DMS153 (cell line): ENCODE results near the gene IGIP.
"Not testable (repeated sequence)": the region's sequence is repeated elsewhere in the genome, so short reads cannot be mapped to it uniquely, and the experiment has no call there.

ENCODE experiments used
- DNase-seq: peaks from one replicate; lab custom pipeline; 2025; lab: John Stamatoyannopoulos, UW

The IGIP gene

DNA sequence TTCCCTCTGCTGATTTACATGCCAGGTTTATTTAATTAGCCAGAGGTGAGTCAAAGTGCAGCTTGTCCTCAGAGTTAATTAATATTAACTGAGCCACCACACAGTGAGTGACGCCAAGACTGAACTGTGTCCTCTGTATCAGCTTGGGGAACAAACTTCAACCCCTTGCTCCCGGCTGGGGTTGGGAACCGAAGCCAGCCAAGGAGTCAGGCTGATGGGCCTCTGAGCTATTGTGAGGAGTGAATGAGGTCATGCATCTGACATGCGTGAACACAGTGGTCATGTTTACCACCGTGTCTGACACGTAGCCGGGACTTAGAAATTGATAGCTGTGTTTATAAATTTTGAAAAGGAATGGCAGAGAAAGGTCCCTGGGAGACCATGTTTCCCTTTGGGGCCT, 17.1 kb downstream of the IGIP start:
- no peak for DNase-seq

DNA sequence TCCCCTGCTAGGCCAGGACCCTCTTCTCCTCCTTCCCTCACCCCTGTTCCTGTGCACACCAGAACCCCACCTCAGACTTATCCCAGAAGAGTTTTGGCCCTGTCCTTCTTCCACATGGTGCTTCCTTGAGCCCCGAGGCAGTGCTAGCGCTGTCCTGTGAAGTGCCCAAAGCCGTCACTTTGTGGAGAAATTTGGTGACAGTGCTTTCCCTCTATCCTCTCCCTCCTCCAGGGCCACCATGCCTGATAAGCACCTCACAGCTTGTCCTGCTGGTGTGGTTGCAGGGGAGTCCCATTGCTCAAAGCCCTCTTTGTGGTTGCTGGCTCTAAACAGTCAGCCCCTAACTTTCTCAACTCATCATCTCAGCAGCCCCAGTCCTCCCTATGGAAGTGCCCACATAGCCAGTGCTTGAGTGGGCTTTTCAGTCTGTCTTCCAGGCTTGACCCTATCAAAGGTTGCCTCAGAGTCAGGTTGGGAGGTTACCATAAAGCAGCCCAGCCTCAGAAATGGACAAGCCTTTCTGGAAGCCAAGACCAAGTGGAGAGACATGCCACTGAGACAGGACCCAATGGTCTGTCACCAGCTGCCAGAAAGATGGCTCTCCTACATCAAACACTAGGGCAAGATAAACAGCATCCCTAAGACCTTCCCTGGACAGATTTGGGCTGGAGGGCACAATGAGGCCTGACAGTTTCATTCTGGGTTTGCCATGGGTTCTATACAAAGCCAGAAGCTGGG, 18.0 kb downstream of the IGIP start:
- no peak for DNase-seq

DNA sequence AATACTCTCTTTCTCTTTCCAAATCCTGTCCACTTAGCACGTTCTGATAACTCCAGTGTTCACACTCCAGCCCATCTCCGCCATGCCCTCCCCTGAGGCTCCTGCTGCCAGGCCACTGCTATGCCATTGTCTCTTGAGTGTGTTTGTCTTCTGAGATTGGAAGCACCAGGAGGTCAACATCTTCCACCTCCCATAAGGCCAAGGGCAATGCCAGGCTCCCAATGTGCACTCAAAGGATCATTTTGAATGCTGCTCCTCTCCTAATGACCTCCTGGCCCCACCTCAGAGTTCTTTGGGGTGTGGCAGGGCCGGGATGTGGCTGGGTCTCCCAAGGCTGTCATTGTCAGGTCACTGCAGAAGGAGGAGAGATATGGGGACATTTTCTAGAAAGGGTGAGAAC, 19.5 kb downstream of the IGIP start:
- no peak for DNase-seq

DNA sequence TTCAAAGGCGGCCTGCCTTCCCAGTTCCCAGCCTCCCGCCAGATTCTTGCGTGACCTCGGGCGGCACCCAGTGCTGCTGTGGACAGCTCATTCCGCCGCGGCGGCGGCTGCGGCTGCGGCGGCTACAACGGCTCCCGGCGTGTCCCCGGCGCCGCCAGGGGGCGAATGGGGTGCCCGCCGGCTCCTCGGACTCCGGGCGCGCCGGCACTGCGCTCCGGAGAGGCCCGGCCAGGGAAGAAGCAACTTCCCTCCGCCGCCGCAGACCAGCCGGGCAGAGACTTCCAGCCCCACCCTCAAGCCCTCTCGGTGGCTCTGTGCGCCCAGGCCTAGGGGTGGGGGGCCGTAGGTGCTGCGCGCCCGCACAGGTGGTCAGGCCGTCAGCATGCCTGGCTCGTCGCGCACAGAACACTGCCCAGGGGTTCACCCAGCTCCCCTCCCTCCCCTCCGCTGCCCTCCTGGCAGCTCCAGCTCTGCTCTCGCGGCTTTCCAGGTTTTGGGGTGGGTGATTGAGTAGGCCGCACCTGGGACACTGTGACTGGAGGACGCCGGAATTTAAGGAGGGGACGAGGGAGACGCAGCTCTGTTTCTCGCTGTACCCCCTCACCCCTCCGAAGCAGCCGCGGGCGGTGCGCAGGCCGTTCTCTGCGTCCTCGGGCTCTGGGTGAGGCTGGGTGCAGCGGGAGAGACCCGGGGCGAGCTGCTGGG, 20.2 kb downstream of the IGIP start:
- no peak for DNase-seq

DNA sequence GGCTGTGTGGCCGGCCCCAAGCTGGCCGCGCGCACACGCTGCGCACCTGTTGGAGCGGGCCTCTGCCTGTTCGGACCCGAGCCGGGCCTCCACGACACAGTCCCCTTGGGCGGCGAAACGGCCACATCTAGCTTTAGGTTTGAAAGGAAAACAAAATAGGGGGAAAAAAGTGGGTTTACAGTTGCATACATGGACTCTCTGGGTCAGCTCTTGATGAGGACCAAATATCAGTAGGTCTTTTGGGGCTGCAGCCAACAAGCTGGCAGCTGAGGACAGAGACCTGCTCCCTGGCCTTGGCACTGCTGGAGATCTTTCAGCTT, 20.7 kb downstream of the IGIP start:
- no peak for DNase-seq

DNA sequence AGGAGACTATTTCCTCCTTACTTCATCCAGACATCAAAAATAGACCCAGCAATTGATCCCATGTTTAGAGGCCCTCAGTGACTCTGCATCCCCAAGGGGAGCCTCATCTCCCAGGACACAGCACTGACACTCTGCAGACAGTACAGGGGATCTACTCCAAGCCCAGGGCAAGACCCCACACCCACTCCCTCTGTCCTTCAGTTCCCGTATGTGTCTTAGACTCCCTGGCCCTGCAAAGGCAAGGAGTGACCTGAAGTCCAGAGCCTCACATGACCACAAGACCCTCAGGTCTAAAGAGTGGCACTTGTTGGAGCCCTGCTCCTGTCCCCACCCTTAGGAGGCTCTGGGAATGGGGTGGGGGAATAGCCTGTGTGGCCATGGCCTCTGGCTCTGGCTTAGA, 21.7 kb downstream of the IGIP start:
- no peak for DNase-seq

DNA sequence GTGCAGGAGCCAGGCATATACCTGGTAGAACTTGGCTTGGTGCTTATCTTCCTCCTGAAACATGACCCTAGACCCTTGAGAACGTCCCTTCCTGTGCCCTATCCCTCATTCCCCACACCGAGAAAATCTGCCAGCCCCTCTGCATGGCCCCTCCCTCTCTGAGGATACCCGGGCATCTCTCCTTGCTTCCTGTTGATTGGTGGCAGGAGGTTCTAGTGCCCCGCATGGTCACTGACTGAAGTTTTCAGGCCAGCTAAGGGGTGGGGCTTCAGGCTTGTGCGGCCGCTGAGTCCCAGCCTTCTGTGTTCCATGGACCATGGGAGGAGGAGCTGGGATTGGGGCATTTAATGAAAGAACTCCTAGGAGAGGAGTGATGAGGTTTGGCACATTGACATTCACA, 22.8 kb downstream of the IGIP start:
- DNase-seq: no peak

DNA sequence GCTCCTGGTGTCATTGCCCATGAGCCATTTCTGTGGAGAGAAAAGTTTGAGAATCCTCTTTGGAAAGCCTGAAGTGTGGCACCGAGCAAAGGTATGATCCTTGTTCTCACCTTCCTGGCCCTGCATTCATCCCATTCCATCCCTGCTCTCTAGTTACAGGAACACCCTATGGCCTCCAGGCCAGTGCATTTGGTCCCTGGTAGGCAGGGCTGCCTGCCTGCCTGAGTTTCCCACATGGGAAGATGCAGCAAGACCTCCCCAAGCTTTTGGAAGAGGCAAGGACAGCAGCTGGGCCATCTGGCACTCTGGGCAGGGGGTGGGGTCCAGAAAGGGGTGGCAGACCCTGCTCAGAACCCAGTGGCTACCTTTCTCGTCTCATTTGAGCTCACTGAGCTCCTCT, 24.5 kb downstream of the IGIP start:
- no peak for DNase-seq

DNA sequence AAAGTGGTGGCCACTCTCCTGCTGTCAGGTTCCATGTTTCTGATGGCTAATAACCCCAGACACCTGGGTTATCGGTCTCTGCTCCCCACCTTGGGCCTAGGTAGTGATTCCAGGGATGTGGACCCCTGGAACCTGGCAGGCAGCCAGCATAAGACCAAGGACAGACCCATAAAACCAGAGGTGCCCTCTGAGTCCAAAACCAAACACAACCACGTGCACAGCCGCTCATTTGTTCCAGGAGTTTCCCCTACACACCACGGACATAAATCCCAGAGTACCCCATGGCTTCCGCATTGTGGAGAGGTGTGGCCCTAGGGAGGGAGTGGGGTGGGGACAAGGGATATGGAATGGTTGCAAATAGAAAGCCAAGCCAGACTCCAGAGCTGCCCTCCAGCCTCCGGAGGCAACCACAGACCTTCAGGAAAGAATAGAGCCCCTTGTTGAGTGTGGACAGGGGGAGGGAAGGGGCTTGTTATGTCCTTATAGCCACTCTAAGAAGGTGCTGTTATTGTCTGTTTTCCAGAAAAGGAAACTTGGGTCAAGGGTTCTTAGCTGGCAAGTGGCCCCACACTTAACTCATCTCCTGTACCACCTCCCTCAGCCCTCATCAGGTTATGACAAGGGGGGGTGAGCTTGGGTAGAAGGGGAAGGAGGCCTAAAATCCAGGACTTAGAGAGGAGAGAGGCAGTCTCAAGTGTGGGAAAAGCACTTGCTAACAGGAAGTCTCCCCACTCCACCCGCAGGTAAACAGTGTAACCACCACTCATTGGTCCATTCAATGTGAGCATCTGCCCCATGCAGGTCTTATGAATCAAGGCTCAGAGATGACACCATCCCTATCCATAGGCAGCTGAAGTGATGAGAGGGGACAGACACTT, 25.6 kb downstream of the IGIP start:
- peak; percentile 48 for DNase-seq

DNA sequence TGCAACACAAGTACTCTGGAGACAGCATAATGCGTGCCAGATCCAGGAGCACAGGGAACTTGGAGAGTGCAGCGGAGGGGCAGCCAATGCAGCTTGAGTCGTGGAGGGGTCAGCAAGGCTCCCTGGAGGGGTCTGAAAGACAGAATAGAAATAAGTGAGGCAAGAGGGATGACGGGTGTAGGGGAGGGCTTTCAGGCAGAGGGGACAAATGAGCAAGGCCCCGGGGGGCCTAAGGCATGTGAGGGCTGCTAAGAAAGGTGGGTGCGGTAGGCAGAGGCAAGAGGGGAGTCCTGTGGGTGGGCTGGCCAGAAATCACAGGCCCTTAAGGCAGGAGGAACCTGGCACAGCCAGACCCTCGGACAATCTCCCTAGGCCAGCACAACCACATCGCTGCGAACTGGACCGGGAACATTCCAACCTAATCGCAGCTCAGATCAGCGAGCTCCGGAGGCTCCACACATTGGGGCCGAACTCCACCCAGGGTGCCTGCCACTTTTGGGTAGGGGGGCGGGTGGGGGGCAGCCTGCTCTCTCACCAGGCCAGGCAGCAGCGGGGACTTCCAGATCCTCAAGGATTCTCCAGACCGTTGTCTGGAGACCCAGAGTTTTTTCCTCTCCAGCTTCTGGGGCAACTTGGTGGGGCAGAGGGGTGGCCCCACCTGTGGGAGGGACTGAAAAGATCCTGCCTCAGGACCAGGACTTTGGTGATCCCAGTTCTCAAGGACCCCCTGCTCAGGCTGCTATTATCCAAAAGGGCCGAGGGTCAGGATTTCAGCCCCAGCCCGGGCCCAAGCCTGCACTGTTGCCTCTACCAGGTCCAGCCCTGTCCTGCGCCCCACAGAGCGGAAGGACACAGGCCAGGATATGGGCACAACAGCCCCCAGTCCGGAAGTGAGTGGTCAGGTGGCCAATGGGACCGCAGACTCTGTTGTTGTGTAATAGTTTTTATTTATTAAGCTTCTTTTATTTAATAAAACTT, 26.6 kb downstream of the IGIP start:
- DNase-seq: no peak

DNA sequence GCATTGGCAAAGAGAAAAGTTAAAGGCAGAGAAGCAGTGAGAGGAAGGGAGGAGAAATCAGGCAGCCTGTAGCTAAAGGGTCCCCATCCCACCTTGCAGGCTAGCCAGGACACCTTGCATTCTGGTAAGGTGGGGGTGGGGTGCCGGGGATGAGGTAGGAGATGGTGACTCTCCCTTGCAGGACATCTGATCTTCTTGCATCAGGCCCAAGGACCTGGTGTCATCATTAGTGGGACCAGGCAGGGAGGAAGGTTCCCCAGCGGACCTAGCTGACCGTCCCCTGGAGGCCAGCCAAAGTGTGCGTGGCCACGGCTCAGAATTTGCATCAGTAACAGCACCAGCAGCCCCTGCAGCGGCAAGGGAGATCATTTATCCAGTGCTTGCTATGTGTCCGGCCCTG, 27.5 kb downstream of the IGIP start:
- no peak for DNase-seq

DNA sequence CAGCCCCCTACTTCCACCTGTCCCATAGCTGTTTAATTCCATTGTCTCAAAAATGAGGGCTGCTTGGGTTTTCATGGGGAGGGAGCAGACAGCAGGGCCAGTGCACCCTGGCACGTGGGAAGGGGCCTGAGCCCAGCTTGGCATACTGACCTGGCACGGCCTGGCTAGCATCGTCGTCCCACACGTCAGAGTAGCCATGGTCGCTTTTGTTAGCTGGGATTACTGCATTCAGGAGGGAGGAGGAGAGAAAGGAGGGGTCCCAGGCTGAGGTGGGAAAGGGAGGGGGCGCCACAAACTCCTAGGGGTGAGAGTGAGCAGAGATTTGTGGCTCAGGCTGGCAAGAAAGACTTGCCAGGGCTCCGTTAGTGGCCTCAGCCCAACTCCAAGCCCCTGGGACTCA, 28.2 kb downstream of the IGIP start:
- DNase-seq: no peak

DNA sequence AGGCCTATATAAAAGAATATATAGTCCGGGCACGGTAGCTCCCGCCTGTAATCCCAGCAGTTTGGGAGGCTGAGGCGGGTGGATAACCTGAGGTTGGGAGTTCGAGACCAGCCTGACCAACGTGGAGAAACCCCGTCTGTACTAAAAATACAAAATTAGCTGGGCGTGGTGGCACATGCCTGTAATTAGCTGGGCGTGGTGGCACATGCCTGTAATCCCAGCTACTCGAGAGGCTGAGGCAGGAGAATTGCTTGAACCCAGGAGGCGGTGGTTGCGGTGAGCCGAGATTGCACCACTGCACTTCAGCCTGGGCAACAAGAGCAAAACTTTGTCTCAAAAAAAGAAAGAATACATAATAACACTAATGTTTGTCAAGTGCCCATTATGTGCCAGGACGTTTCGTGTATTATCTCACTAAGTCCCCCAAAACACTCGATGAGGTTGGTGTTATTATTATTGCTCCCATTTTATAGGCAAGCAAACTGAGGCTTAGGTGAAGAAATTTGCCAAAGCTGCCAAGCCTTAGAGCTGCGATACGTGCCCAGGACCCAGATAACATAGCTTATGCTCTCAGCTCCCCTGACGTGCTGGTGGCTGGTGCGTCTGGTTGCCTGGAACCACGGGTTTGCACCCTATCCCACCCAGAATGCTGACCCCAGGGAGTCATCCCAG, 29.1 kb downstream of the IGIP start:
- DNase-seq: not testable (repeated sequence)

DNA sequence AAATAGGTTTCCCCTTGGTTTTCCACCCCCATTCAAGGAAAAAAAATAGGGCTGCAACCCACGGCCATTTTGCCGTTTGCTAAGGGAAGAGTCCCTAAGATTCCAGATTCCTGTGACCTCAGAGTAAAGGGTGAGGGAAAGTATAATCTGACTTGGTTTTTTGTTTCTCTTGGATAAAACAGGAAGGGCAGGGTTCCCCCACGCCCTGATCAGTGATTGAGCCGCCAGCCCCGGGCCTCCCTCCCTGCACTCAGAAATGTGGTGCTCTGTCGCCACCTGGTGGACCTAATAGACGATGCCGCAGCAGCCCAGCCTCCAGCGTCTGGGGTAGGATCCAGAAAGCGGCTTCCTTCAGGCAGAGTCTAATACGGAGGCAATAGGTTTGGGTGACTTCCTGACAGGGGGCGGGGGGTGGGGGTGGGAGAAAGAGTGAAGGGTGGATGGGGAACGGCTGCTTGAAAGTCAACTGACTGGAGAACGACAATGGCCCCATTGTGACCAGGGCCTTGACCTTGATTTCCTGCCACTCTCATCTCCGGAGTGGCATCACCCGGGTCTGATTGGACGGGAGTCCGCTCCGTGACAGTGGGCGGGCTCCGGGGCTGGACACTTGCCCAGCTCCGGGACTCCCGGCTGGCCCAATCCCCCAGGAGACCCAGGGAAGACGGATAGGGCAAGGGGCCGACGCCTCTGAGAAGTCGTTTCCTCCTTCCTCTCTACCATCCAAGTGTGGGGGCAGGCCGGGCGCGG, 31.5 kb downstream of the IGIP start:
- DNase-seq: peak; percentile 29

DNA sequence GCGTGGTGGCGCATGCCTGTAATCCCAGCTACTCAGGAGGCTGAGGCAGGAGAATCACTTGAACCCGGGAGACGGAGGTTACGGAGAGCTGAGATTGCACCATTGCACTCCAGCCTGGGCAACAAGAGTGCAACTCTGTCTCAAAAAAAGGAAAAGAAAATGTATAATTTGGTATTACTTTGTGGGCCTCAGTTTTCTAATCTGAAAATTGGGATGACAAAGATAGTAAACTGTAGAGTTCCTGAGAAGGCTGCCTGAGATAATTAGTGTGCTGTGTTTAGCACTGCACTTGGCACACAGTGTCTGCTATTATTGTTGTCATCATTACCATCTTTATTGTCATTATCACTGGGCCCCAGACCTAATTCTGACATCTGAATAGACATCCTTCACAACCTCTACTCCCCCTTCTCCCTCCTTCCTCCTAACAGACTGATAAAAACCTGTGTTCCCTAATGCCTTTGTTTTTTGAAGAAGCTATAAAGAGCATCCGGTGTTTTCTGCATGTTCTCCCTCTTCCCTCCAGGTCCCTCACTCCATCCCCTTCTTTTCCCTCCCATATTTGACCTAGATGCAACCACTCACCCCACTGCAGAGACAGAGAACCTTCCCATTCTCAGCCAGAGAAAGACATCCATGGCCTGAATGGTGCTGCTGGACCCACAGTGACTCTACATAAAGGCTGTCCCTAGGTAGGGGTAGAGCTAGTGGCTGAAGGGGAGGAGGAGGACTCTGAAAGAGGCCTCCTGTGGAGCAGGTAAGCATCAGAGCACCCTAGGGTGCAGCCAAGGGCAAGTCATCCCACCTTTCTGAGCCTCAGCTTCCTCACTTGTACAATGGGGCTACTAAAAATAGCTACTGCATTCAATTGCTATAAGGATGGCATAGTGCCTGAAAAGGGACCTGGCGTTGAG, 33.5 kb downstream of the IGIP start:
- no peak for DNase-seq

DNA sequence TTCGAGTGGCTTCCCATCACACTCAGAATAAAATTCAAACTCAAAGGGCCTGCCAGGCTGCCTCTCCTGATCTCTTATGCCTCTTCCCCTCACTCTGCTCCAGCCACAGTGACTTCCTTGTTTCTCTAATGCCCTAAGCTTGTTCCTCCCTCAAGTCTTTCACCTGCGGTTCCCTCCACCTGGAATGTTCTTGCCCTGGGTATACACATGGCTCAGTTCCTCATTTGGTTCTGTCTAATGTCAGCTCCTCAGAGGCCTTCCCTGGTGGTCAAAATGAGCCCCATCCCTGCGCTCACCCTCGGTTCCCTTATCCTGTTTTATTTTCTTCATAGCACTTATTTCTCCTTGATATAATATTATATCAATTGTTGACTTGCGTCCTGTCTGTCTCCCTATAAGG, 36.5 kb downstream of the IGIP start:
- DNase-seq: no peak

DNA sequence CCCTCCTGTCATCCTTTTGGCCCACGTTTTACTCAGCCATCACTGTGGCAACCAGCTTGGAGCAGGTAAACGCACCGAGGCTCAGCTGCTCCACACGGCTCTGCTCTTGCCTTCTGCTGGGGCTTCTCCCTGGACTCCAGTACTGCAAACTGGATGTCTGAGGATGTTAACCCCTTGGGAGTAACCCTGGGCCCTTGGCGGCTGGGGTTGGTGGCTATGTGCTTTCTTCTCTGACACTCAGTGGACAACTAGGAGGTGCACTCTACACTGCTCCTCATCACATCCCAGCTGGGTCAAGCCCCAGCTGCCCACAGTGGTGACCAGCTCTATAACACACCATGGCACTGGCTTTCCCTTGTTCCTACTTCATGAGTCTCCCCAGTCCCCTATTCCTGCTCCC, 37.0 kb downstream of the IGIP start:
- no peak for DNase-seq

DNA sequence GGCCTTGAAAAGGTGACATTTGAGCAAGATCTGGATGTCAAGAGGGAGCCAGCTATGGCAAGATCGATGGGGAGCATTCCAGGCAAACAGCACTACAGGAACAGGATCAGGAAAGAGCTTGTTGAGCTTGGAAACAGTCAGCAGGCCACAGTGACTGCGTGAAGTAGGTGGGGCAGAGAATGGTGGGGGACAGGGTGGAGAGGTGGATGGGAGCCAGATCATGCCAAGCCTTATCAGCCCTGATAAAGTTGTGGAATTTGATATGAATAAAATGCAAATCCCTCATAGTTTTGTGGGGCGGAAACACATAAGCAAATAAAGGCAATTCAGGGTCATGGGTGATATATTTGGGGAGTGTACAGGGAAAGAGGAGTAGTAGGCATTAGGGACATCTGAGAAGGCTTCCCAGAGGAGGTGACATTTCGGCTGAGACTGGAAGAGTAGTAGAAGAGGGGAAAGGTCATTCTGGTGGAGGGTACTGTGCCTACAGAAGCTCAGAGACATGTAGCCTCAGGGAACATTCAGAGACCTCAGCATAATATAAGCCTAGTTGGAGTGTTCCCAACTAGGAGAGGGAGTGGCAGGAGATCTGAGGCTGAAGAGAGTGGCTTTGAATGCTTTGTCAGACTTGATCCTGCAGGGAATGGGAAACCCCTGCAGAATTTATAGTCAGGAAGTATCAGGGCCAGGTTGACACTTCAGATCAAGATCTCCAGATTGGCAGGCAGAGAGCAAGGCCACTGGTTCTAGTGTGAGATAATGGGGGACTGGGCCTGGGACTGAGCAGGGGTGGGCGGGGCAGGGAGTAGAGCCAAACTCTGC, 39.6 kb downstream of the IGIP start:
- DNase-seq: no peak

DNA sequence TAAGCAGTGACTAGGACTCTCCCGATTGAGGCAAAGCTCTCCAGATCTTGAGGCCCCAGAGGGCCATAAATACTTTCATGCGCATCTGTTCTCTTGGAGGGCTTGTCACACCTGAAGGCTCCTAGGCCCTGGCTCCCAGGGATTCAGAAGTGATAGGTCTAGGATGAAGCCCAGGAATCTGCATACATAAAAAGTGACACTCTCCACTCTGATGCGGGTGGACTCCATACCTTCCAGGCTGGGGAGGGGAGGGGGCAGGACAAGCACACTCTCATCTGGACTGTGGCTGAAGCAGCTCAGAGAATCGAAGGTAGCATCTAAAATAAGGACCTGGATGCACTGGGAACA, 40.2 kb downstream of the IGIP start:
- DNase-seq: no peak
